ENCODE results near the gene TOP1.

The TOP1 gene

DNA sequence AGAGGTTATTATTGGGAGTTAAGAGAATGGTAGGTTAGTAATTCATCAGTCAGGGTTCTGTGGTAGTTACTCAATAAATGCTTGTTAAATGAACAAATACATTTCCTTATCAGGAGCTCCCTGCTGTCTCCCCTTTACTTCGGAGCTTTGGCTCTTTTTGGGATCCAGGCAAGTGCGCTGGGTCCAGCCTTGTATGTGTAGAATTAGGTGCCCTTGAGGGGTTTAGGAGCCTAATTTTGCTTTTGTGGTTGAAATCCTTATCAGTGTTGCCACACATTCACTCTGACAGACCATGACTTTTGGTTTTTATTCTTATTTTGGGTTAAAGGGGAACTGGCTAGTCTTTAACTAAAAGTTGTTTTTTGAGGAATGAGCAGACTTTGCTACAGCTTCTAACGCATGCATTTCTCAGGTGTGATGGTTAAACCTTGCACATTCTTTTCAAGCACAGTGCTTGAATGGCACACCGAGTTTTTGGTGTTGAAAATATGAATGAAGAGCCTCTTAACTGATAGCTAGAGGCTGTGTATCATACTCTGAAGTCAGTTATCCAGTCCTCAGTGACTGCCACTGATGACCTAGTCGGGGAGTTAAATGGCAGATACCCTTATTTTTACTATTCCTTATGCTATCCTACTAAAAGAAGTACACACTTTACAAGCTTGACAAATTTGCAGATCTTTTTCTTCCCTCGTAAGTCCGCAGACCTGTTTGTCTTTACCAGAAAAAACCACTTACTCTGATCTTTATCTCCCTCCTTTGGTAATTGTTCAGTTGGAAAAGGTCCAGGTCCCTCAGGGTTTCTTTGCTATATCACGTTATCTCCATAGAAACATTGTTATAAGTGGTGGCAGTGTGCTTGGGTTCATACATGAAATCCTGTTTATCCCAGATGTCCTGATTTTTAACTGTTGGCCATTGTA, 58.0 kb downstream of the TOP1 start:
- no peak overlapping the region for H3K27ac ChIP-seq (ENCODE audit: low read depth, low read length)
- H3K9ac ChIP-seq (ENCODE audit: low read depth in 1 of 2, low read length in 2 of 2), result no peak overlapping the region
- peaks cover 19 to 51% of the 10 kb centered on the region in 2 donors for H3K36me3 ChIP-seq (ENCODE audit: control insufficient read depth in 1 of 2, insufficient read depth in 2 of 2, low read length in 2 of 2)
- H3K27me3 ChIP-seq (ENCODE audit: control insufficient read depth in 1 of 2, insufficient read depth in 2 of 2, low read length in 2 of 2), result no peaks in the 10 kb centered on the region
- no peaks in the 10 kb centered on the region for H3K9me3 ChIP-seq (ENCODE audit: control insufficient read depth in 1 of 2, low read length in 2 of 2)
- peaks cover 0 to 4% of the 10 kb centered on the region in 2 donors for H3K4me1 ChIP-seq (ENCODE audit: control insufficient read depth in 1 of 2, insufficient read depth in 2 of 2, low read length in 2 of 2)
- no peak overlapping the region for H3K4me3 ChIP-seq (ENCODE audit: low read depth in 1 of 2, low read length in 2 of 2)

DNA sequence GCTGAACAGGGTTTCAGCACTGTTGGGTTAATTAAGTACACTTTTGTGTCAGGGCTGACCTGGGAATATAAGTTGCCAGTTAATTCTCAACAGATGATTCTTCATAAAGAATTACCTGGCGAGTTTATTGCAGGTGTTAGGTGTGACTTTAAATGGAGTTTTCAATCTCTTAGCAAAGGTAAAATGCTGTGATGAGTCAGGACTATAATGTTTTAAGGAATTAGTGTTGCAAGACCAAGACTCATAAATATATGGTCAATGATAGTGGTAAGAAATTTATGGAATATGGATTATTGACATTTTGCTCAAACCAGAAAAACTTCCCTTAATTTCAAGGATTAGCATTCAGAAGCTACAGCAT, 58.7 kb downstream of the TOP1 start:
- H3K4me1 ChIP-seq (ENCODE audit: control insufficient read depth in 1 of 2, insufficient read depth in 2 of 2, low read length in 2 of 2), result peaks cover 0 to 4% of the 10 kb centered on the region in 2 donors
- H3K27ac ChIP-seq (ENCODE audit: low read depth, low read length), result no peak overlapping the region
- H3K36me3 ChIP-seq (ENCODE audit: control insufficient read depth in 1 of 2, insufficient read depth in 2 of 2, low read length in 2 of 2), result peaks cover 19 to 49% of the 10 kb centered on the region in 2 donors
- H3K4me3 ChIP-seq (ENCODE audit: low read depth in 1 of 2, low read length in 2 of 2), result no peak overlapping the region
- H3K9ac ChIP-seq (ENCODE audit: low read depth in 1 of 2, low read length in 2 of 2), result no peak overlapping the region
- no peaks in the 10 kb centered on the region for H3K9me3 ChIP-seq (ENCODE audit: control insufficient read depth in 1 of 2, low read length in 2 of 2)
- no peaks in the 10 kb centered on the region for H3K27me3 ChIP-seq (ENCODE audit: control insufficient read depth in 1 of 2, insufficient read depth in 2 of 2, low read length in 2 of 2)

DNA sequence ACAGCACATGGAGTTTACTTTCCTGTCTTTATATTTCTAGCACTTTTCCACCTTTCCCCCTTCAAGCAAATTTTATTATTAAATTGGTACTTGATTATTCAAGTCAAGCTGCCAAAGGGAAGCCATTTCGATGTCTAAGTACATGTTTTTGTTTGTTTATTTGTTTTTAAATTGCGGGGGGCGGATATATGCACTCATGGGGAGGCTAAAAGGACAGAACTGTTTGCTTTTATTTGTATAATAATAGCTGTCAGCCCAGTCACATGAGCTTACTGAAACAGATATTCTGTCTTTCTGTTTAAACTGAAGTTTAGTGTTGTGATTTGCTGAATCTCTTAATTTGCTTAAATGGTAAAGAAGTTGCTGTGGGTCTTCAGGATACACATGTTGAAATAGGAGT, 59.2 kb downstream of the TOP1 start:
- Histone ChIP-seq H3K4me1 (ENCODE audit: control insufficient read depth in 1 of 2, insufficient read depth in 2 of 2, low read length in 2 of 2) (peaks cover 0 to 4% of the 10 kb centered on the region in 2 donors), H3K27me3 (ENCODE audit: control insufficient read depth in 1 of 2, insufficient read depth in 2 of 2, low read length in 2 of 2) (no peaks in the 10 kb centered on the region), H3K9me3 (ENCODE audit: control insufficient read depth in 1 of 2, low read length in 2 of 2) (no peaks in the 10 kb centered on the region), H3K36me3 (ENCODE audit: control insufficient read depth in 1 of 2, insufficient read depth in 2 of 2, low read length in 2 of 2) (peaks cover 21 to 51% of the 10 kb centered on the region in 2 donors), H3K27ac (ENCODE audit: low read depth, low read length) (no peak overlapping the region), H3K9ac (ENCODE audit: low read depth in 1 of 2, low read length in 2 of 2) (no peak overlapping the region), H3K4me3 (ENCODE audit: low read depth in 1 of 2, low read length in 2 of 2) (no peak overlapping the region)

DNA sequence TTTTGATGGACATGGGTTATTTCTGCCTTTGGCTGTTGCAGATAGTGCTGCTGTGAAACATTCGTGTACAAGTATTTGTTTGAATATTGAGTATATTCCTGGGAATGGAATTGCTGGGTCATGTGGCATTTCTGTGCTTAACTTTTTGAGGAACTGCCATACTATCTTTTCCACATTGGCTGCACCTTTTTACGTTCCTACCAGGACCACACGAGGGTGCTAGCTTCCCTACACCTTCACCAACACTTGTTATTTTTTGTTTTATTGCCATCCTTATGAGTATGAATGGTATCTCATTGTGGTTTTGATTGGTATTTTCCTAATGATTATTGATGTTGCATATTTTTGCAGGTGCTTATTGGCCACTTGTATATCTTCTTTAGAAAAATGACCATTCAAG, 60.9 kb downstream of the TOP1 start:
- Histone ChIP-seq H3K4me3 (ENCODE audit: low read depth in 1 of 2, low read length in 2 of 2) (no peak overlapping the region), H3K9ac (ENCODE audit: low read depth in 1 of 2, low read length in 2 of 2) (no peak overlapping the region), H3K9me3 (ENCODE audit: control insufficient read depth in 1 of 2, low read length in 2 of 2) (no peaks in the 10 kb centered on the region), H3K27ac (ENCODE audit: low read depth, low read length) (no peak overlapping the region), H3K4me1 (ENCODE audit: control insufficient read depth in 1 of 2, insufficient read depth in 2 of 2, low read length in 2 of 2) (peaks cover 0 to 4% of the 10 kb centered on the region in 2 donors), H3K36me3 (ENCODE audit: control insufficient read depth in 1 of 2, insufficient read depth in 2 of 2, low read length in 2 of 2) (peaks cover 26 to 55% of the 10 kb centered on the region in 2 donors), H3K27me3 (ENCODE audit: control insufficient read depth in 1 of 2, insufficient read depth in 2 of 2, low read length in 2 of 2) (no peaks in the 10 kb centered on the region)

DNA sequence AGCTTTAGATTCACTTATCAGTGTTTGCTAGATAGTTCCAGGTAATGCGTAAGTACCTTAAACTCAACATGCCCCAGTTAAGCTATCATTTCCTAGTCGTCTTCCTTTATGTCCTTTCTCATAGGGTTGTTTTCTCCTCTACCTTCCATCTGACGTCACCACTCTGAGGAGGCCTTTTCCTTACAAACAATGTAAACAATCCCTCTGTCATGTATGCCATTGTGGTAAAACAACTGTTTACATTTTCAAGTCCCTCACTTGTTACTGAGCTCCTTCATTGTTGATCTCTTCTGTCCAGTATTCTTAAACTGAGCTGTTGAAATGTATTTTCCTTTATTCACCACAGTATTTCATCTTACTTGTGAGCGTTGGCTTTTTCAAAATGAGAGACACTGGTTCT, 63.3 kb downstream of the TOP1 start:
- Histone ChIP-seq H3K9ac (ENCODE audit: low read depth in 1 of 2, low read length in 2 of 2) (no peak overlapping the region), H3K36me3 (ENCODE audit: control insufficient read depth in 1 of 2, insufficient read depth in 2 of 2, low read length in 2 of 2) (peaks cover 26 to 48% of the 10 kb centered on the region in 2 donors), H3K4me1 (ENCODE audit: control insufficient read depth in 1 of 2, insufficient read depth in 2 of 2, low read length in 2 of 2) (peaks cover 0 to 1% of the 10 kb centered on the region in 2 donors)

DNA sequence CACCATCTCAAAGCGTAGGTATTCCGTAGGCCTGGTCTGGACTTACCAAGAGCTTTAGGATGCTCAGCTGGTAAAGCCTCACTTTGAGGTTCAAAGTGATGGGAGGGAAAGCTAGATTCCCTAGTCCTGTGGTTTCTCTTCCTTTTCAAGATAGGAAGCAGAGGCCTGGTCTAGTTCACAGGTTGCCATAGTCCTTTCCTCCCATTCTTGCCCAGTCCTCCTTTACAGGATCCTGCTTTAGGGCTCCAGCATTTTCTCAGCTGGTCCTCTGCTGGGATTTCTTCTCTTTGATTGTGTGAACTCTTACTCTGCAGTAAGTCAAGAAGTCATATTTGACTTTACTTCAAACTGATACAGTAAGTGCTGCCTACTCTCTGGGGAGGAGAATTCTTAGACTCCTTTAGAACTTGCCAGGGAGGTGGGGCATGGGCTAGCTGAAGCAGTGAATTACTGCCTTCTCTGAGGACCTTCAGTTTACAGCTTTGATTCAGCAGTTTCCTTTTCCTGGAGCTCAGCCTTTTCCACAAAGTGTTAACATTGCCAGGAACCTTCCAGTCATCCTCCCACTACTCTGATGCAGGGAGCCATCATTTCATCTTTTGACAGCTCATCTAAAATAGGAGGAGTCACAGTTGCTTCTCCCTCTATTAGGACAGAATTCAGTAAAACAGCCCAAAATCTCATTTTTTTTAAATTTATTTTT, 65.9 kb downstream of the TOP1 start:
- no peaks in the 10 kb centered on the region for H3K9me3 ChIP-seq (ENCODE audit: control insufficient read depth in 1 of 2, low read length in 2 of 2)
- H3K4me3 ChIP-seq (ENCODE audit: low read depth in 1 of 2, low read length in 2 of 2), result no peak overlapping the region
- H3K27me3 ChIP-seq (ENCODE audit: control insufficient read depth in 1 of 2, insufficient read depth in 2 of 2, low read length in 2 of 2), result no peaks in the 10 kb centered on the region
- no peak overlapping the region for H3K27ac ChIP-seq (ENCODE audit: low read depth, low read length)
- no peaks in the 10 kb centered on the region for H3K4me1 ChIP-seq (ENCODE audit: control insufficient read depth in 1 of 2, insufficient read depth in 2 of 2, low read length in 2 of 2)
- no peak overlapping the region for H3K9ac ChIP-seq (ENCODE audit: low read depth in 1 of 2, low read length in 2 of 2)
- H3K36me3 ChIP-seq (ENCODE audit: control insufficient read depth in 1 of 2, insufficient read depth in 2 of 2, low read length in 2 of 2), result peaks cover 29 to 58% of the 10 kb centered on the region in 2 donors

More for the DNA sequence above, 63.3 kb downstream of the TOP1 start:
- H3K27me3 ChIP-seq (ENCODE audit: control insufficient read depth in 1 of 2, insufficient read depth in 2 of 2, low read length in 2 of 2), result no peaks in the 10 kb centered on the region
- H3K9me3 ChIP-seq (ENCODE audit: control insufficient read depth in 1 of 2, low read length in 2 of 2), result no peaks in the 10 kb centered on the region
- no peak overlapping the region for H3K27ac ChIP-seq (ENCODE audit: low read depth, low read length)
- no peak overlapping the region for H3K4me3 ChIP-seq (ENCODE audit: low read depth in 1 of 2, low read length in 2 of 2)

DNA sequence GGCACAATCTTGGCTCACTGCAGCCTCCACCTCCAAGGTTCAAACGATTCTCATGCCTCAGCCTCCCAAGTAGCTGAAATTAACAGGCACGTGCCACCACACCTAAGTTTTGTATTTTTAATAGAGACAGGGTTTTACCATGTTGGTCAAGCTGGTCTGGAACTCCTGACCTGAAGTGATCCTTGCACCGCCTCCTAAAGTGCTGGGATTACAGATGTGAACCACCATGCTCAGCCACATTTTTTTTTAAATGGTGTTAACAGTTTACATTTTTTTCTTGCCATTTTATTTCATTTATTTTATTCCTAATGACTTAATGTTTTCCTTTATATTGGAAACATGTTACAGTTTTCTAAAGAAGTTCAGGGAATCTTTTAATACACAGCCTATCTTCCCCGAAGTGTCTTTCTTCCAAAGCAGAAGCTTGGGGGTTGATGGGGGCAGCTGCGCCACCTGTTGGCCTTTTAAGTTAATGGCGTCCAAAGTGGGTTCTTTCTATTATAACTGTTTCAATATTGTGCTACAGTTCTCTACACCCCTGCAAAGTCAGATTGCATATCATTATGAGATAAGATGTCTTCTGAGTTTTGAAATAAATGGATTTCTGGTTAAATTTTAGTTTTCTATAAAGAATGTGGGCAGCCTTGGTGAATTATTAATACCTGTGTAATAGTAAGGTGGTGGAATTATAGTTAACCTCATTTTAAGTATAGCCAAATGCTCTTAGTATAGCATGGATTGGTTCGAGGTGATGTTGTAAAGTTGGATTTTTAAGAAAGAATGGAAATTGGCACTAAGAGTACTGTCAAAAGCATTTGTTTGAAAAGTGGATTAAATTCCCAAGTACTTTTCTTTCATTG, 66.7 kb downstream of the TOP1 start:
- H3K4me1 ChIP-seq (ENCODE audit: control insufficient read depth in 1 of 2, insufficient read depth in 2 of 2, low read length in 2 of 2), result no peaks in the 10 kb centered on the region
- no peaks in the 10 kb centered on the region for H3K9me3 ChIP-seq (ENCODE audit: control insufficient read depth in 1 of 2, low read length in 2 of 2)
- peaks cover 35 to 65% of the 10 kb centered on the region in 2 donors for H3K36me3 ChIP-seq (ENCODE audit: control insufficient read depth in 1 of 2, insufficient read depth in 2 of 2, low read length in 2 of 2)
- H3K9ac ChIP-seq (ENCODE audit: low read depth in 1 of 2, low read length in 2 of 2), result no peak overlapping the region
- H3K27me3 ChIP-seq (ENCODE audit: control insufficient read depth in 1 of 2, insufficient read depth in 2 of 2, low read length in 2 of 2), result no peaks in the 10 kb centered on the region
- H3K27ac ChIP-seq (ENCODE audit: low read depth, low read length), result no peak overlapping the region
- no peak overlapping the region for H3K4me3 ChIP-seq (ENCODE audit: low read depth in 1 of 2, low read length in 2 of 2)

DNA sequence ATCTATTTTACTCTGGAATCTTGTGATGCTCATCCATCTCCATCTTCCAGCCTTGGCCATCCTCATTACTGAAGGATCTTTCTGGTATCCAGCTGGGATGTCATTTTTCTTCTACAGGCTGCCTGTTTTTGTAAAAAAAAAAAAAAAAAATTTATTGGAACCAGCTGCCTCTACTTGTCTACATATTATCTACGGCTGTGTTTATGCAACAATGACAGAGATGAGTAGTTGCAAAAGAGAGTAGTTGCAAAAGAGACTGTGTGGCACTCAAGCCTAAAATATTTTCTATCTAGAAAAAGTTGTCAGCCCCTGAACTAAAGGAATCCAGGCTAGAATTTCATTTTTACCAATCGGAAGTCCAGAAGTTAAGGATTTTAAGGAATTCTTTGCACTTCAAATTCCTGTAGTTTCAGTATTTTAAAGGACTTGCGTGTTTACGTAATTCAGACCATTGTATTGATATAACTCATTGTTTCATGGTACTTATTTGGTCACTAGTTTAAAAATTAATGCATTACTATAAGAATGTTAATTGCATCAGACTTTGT, 70.2 kb downstream of the TOP1 start:
- Histone ChIP-seq H3K9me3 (ENCODE audit: control insufficient read depth in 1 of 2, low read length in 2 of 2) (no peaks in the 10 kb centered on the region), H3K27ac (ENCODE audit: low read depth, low read length) (no peak overlapping the region), H3K27me3 (ENCODE audit: control insufficient read depth in 1 of 2, insufficient read depth in 2 of 2, low read length in 2 of 2) (no peaks in the 10 kb centered on the region), H3K9ac (ENCODE audit: low read depth in 1 of 2, low read length in 2 of 2) (no peak overlapping the region), H3K36me3 (ENCODE audit: control insufficient read depth in 1 of 2, insufficient read depth in 2 of 2, low read length in 2 of 2) (peaks cover 39 to 78% of the 10 kb centered on the region in 2 donors), H3K4me1 (ENCODE audit: control insufficient read depth in 1 of 2, insufficient read depth in 2 of 2, low read length in 2 of 2) (no peaks in the 10 kb centered on the region), H3K4me3 (ENCODE audit: low read depth in 1 of 2, low read length in 2 of 2) (no peak overlapping the region)

DNA sequence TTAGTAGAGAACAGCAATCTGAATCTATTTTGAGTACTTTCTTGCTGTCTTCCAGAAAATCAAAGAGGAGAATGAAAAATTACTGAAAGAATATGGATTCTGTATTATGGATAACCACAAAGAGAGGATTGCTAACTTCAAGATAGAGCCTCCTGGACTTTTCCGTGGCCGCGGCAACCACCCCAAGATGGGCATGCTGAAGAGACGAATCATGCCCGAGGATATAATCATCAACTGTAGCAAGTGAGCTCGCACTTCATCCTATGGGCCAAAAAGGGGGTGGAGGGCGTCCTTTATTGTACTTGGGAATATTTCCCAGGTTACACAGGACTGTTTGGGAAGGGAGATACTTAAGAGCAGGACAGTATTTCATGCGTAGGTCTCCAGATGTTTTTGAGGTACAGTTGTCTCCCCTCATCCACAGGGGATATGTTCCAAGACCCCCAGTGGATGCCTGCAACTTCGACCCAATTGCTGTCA, 71.4 kb downstream of the TOP1 start:
- Histone ChIP-seq H3K27ac (ENCODE audit: low read depth, low read length) (no peak overlapping the region), H3K4me3 (ENCODE audit: low read depth in 1 of 2, low read length in 2 of 2) (no peak overlapping the region), H3K9ac (ENCODE audit: low read depth in 1 of 2, low read length in 2 of 2) (no peak overlapping the region), H3K27me3 (ENCODE audit: control insufficient read depth in 1 of 2, insufficient read depth in 2 of 2, low read length in 2 of 2) (no peaks in the 10 kb centered on the region), H3K9me3 (ENCODE audit: control insufficient read depth in 1 of 2, low read length in 2 of 2) (no peaks in the 10 kb centered on the region), H3K36me3 (ENCODE audit: control insufficient read depth in 1 of 2, insufficient read depth in 2 of 2, low read length in 2 of 2) (peaks cover 46 to 79% of the 10 kb centered on the region in 2 donors), H3K4me1 (ENCODE audit: control insufficient read depth in 1 of 2, insufficient read depth in 2 of 2, low read length in 2 of 2) (no peaks in the 10 kb centered on the region)

Measured in duodenal mucosa (tissue), 2 donors.